OCI-LY1 (cell line): Measurements from ENCODE around the gene MGME1.

ENCODE experiments used
- EZH2 ChIP-seq: fragments of 200-600 bp; sonication (generic), shearing (Covaris generic); IDR thresholded peaks from 2 replicates; pipeline ENCODE4 v1.8.0; 2017; ENCODE audit warnings: borderline replicate concordance, mixed run types, mild to moderate bottlenecking, antibody characterized with exemption, low read length, moderate library complexity, mixed read lengths
- TF ChIP-seq, protein P1 (sequence below): fragments of 200-600 bp; sonication (generic), shearing (Covaris generic); IDR thresholded peaks from 2 replicates; pipeline ENCODE4 v1.5.1; 2017; ENCODE audit warnings: mild to moderate bottlenecking, antibody characterized with exemption, low read length, moderate library complexity, mixed read lengths

DNA sequence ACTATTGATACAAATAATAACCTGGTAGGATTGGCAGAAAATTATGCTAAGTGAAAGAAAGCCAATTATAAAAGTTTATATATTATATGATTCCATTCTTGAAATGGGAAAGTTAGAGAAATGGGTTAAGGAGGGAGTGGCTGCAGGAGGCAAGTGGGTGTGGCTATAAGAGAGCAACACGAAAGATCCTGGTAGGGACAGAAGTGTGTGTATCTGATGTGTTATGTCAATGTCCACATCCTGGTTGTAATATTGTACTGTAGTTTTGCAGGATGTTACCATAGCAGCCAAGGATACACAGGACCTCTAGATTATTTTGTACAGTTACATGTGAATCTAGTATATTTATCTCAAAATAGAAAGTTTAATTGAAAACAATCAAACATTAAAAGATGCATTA, 47.0 kb upstream of the MGME1 start:
- TF ChIP-seq, protein P1, sequence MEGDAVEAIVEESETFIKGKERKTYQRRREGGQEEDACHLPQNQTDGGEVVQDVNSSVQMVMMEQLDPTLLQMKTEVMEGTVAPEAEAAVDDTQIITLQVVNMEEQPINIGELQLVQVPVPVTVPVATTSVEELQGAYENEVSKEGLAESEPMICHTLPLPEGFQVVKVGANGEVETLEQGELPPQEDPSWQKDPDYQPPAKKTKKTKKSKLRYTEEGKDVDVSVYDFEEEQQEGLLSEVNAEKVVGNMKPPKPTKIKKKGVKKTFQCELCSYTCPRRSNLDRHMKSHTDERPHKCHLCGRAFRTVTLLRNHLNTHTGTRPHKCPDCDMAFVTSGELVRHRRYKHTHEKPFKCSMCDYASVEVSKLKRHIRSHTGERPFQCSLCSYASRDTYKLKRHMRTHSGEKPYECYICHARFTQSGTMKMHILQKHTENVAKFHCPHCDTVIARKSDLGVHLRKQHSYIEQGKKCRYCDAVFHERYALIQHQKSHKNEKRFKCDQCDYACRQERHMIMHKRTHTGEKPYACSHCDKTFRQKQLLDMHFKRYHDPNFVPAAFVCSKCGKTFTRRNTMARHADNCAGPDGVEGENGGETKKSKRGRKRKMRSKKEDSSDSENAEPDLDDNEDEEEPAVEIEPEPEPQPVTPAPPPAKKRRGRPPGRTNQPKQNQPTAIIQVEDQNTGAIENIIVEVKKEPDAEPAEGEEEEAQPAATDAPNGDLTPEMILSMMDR: no peak
- no peak for TF ChIP-seq EZH2
